Caco-2 (cell line): ENCODE data around the gene HCN1. TPM values are rescaled to one million over a fixed set of nuclear protein-coding genes. Genes with fewer than 3 reads are reported as not detected.

Experiments used
- BruUV-seq: library from RNA; stranded (reverse); fragments of 400-500 nt; replicated peaks from 2 replicates; lab custom pipeline; 2021; lab: Mats Ljungman, UMichigan
- CTCF ChIA-PET: fragments of 300-600 bp; sonication (Branson Sonifier 250); formaldehyde crosslinking; loops from one replicate; lab custom pipeline; 2022; ENCODE audit warnings: antibody characterized with exemption; lab: Charles Lee
- POLR2A ChIA-PET: fragments of 300-600 bp; sonication (Branson Sonifier 250); formaldehyde crosslinking; loops from one replicate; lab custom pipeline; 2022; ENCODE audit warnings: antibody characterized with exemption; lab: Charles Lee
- DNase-seq, 2 experiments: peaks; one replicate each; pipeline versions ENCODE4 v3.0.0 to v3.0.0-alpha.2; 2020 to 2022
- H3K27me3 ChIP-seq: replicated peaks from 2 replicates; pipeline ENCODE4 v1.6.0; 2011; ENCODE audit warnings: low read length; ENCODE audit not compliant: control insufficient read depth, insufficient read depth
- H3K36me3 ChIP-seq: 2 replicates; pipeline ENCODE4 v1.5.1; 2011; ENCODE audit warnings: low read length; ENCODE audit not compliant: control insufficient read depth, insufficient read depth
- H3K4me1 ChIP-seq: fragments of 250-450 bp; sonication (Bioruptor Pico); 2 replicates; pipeline ENCODE4 v1.5.1; 2020; ENCODE audit warnings: mild to moderate bottlenecking
- H3K4me3 ChIP-seq: 2 replicates; pipeline ENCODE4 v1.5.1; 2011; ENCODE audit warnings: low read depth, mild to moderate bottlenecking, control low read depth, low read length
- H3K9me3 ChIP-seq: fragments of 250-450 bp; sonication (Bioruptor Pico); 2 replicates; pipeline ENCODE4 v1.5.1; 2020; ENCODE audit warnings: mild to moderate bottlenecking, moderate library complexity
- H3K27ac Mint-ChIP-seq: one replicate; pipeline ENCODE4 v1.8.0; 2022; ENCODE audit warnings: mixed read lengths; ENCODE audit not compliant: unreplicated experiment
- H3K27me3 Mint-ChIP-seq: one replicate; pipeline ENCODE4 v1.8.0; 2022; ENCODE audit warnings: mixed read lengths; ENCODE audit not compliant: insufficient read depth, unreplicated experiment
- H3K36me3 Mint-ChIP-seq: one replicate; pipeline ENCODE4 v1.8.0; 2022; ENCODE audit warnings: mild to moderate bottlenecking, mixed read lengths; ENCODE audit not compliant: insufficient read depth, unreplicated experiment
- H3K4me1 Mint-ChIP-seq: one replicate; pipeline ENCODE4 v1.8.0; 2022; ENCODE audit warnings: low read depth, mixed read lengths; ENCODE audit not compliant: unreplicated experiment
- H3K4me3 Mint-ChIP-seq: one replicate; pipeline ENCODE4 v1.8.0; 2022; ENCODE audit warnings: mild to moderate bottlenecking, moderate library complexity, mixed read lengths; ENCODE audit not compliant: unreplicated experiment
- H3K9me3 Mint-ChIP-seq: one replicate; pipeline ENCODE4 v1.8.0; 2022; ENCODE audit warnings: mixed read lengths; ENCODE audit not compliant: unreplicated experiment
- intact Hi-C: fragments of 100-400 bp; cut with micrococcal nuclease; formaldehyde crosslinking; loops from one replicate; pipeline ENCODE4 v1.10.0; 2022; ENCODE audit not compliant: unreplicated experiment
- total RNA-seq: library from RNA; stranded (reverse); gene quantifications from 2 replicates; pipeline ENCODE4 v1.2.3, GENCODE V29; 2022
- TF ChIP-seq, protein P1 (sequence below), 2 experiments: fragments of 200-600 bp in 1 of 2; IDR thresholded peaks; 1 replicate in 1 of 2; 2 replicates in 1 of 2; pipeline versions ENCODE4 v1.5.1 to v1.8.0; 2011 to 2022; ENCODE audit warnings: antibody characterized with exemption in 1 of 2, control low read depth in 1 of 2, inconsistent platforms in 1 of 2, low read depth in 1 of 2, low read length in 1 of 2, mild to moderate bottlenecking in 1 of 2, moderate library complexity in 1 of 2; ENCODE audit not compliant: insufficient read depth in 1 of 2, severe bottlenecking in 1 of 2, unreplicated experiment in 1 of 2

Gene HCN1
- total RNA-seq, 1 experiment from 2014 or later: not detected

DNA sequence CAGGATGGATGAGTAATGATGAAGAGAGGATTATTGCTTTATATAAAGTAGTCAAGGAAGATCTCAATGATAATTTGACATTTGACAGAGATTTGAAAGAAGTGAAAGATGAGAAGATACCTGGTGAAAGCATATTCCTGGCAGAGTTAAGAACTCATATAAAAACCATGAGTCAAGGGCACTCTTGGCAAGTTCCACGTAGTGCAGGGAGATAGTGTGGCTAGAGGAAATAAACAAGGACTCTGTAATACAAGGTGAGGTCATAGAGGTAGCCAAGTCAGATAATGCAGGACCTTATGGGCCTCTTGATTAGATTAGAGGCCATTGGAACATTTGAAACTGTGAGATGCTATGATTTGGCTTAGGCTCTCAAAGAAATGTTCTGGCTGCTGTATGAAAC, 72.3 kb downstream of the HCN1 start:
- TF ChIP-seq, protein P1, sequence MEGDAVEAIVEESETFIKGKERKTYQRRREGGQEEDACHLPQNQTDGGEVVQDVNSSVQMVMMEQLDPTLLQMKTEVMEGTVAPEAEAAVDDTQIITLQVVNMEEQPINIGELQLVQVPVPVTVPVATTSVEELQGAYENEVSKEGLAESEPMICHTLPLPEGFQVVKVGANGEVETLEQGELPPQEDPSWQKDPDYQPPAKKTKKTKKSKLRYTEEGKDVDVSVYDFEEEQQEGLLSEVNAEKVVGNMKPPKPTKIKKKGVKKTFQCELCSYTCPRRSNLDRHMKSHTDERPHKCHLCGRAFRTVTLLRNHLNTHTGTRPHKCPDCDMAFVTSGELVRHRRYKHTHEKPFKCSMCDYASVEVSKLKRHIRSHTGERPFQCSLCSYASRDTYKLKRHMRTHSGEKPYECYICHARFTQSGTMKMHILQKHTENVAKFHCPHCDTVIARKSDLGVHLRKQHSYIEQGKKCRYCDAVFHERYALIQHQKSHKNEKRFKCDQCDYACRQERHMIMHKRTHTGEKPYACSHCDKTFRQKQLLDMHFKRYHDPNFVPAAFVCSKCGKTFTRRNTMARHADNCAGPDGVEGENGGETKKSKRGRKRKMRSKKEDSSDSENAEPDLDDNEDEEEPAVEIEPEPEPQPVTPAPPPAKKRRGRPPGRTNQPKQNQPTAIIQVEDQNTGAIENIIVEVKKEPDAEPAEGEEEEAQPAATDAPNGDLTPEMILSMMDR (IDR thresholded peaks at IDR 0.05; ENCODE audit: insufficient read depth in 1 of 2, low read depth in 1 of 2, low read length in 1 of 2, severe bottlenecking in 1 of 2, unreplicated experiment in 1 of 2): no peak
- Mint-ChIP-seq H3K4me3 (no peak overlapping the region), H3K36me3 (no peaks in the 10 kb centered on the region), H3K4me1 (no peaks in the 10 kb centered on the region), H3K27me3 (no peaks in the 10 kb centered on the region), H3K9me3 (no peaks in the 10 kb centered on the region), H3K27ac (no peak overlapping the region)
- Histone ChIP-seq H3K4me3 (no peak overlapping the region), H3K27me3 (no peaks in the 10 kb centered on the region), H3K9me3 (no peaks in the 10 kb centered on the region), H3K36me3 (no peaks in the 10 kb centered on the region), H3K4me1 (no peaks in the 10 kb centered on the region)
- POLR2A ChIA-PET: no interaction called here
- intact Hi-C loops: no loop called here
- CTCF ChIA-PET: no interaction called here
- no TSS peak for BruUV-seq
- no peak for DNase-seq

- Mint-ChIP-seq H3K27ac (no peak overlapping the region), H3K36me3 (no peaks in the 10 kb centered on the region), H3K4me3 (no peak overlapping the region), H3K27me3 (no peaks in the 10 kb centered on the region), H3K4me1 (no peaks in the 10 kb centered on the region), H3K9me3 (no peaks in the 10 kb centered on the region)
- no TSS peak for BruUV-seq
- H3K4me3 ChIP-seq: no peak overlapping the region
- CTCF ChIA-PET: no interaction called here
- TF ChIP-seq, protein P1 (IDR thresholded peaks at IDR 0.05; ENCODE audit: insufficient read depth in 1 of 2, low read depth in 1 of 2, low read length in 1 of 2, severe bottlenecking in 1 of 2, unreplicated experiment in 1 of 2): no peak
- no peaks in the 10 kb centered on the region for H3K27me3 ChIP-seq
- POLR2A ChIA-PET: no interaction called here
- intact Hi-C loops: no loop called here
- DNase-seq: no peak
- no peaks in the 10 kb centered on the region for H3K36me3 ChIP-seq
- H3K4me1 ChIP-seq: no peaks in the 10 kb centered on the region
- H3K9me3 ChIP-seq: no peaks in the 10 kb centered on the region
Measured at GRCh38 chr5:45622365-45622764, 73.8 kb downstream of the HCN1 start.

GRCh38 chr5:45617859-45618416, 78.2 kb downstream of the HCN1 start:
- no peak overlapping the region for H3K27ac Mint-ChIP-seq
- DNase-seq: no peak
- H3K36me3 Mint-ChIP-seq: no peaks in the 10 kb centered on the region
- POLR2A ChIA-PET: no interaction called here
- no peaks in the 10 kb centered on the region for H3K4me1 Mint-ChIP-seq
- H3K36me3 ChIP-seq: no peaks in the 10 kb centered on the region
- H3K4me3 ChIP-seq: no peak overlapping the region
- no peak overlapping the region for H3K4me3 Mint-ChIP-seq
- no peaks in the 10 kb centered on the region for H3K9me3 ChIP-seq
- H3K27me3 ChIP-seq: no peaks in the 10 kb centered on the region
- no peaks in the 10 kb centered on the region for H3K9me3 Mint-ChIP-seq
- CTCF ChIA-PET: no interaction called here
- BruUV-seq: no TSS peak
- no peaks in the 10 kb centered on the region for H3K27me3 Mint-ChIP-seq
- TF ChIP-seq, protein P1 (IDR thresholded peaks at IDR 0.05; ENCODE audit: insufficient read depth in 1 of 2, low read depth in 1 of 2, low read length in 1 of 2, severe bottlenecking in 1 of 2, unreplicated experiment in 1 of 2): no peak
- H3K4me1 ChIP-seq: no peaks in the 10 kb centered on the region
- intact Hi-C loops: no loop called here
